WTC11 (cell line): Measurements from ENCODE around the gene GTF3C4. TPM values are rescaled to one million over a fixed set of nuclear protein-coding genes. Genes with fewer than 3 reads are reported as not detected.

ENCODE experiments used
- ATAC-seq: fragments of 200-7000 bp; cut with Tn5 transposase; 2 replicates; pipeline ENCODE4 v1.10.0; 2021; ENCODE audit warnings: mild to moderate bottlenecking, moderate library complexity
- CTCF ChIA-PET: fragments of 300-600 bp; sonication (Branson Sonifier 250); formaldehyde crosslinking; loops from one replicate; lab custom pipeline; 2021; ENCODE audit warnings: antibody characterized with exemption; lab: Charles Lee
- POLR2A ChIA-PET: fragments of 350-600 bp; sonication (Branson Sonifier 250); formaldehyde crosslinking; loops from one replicate; lab custom pipeline; 2021; ENCODE audit warnings: antibody characterized with exemption; lab: Charles Lee
- DNase-seq: peaks from one replicate; pipeline ENCODE4 v3.0.0; 2021; ENCODE audit warnings: low spot score
- H3K27ac Mint-ChIP-seq: 2 replicates; pipeline ENCODE4 v1.8.0; 2021; ENCODE audit warnings: mixed read lengths
- H3K27me3 Mint-ChIP-seq: 2 replicates; pipeline ENCODE4 v1.8.0; 2021; ENCODE audit warnings: low read depth, mild to moderate bottlenecking, moderate library complexity, mixed read lengths
- H3K36me3 Mint-ChIP-seq: 2 replicates; pipeline ENCODE4 v1.8.0; 2021; ENCODE audit warnings: mixed read lengths
- H3K4me1 Mint-ChIP-seq: 2 replicates; pipeline ENCODE4 v1.8.0; 2022; ENCODE audit warnings: mixed read lengths
- H3K4me3 Mint-ChIP-seq: 2 replicates; pipeline ENCODE4 v1.8.0; 2021; ENCODE audit warnings: mild to moderate bottlenecking, moderate library complexity, mixed read lengths
- H3K9me3 Mint-ChIP-seq: 2 replicates; pipeline ENCODE4 v1.8.0; 2021; ENCODE audit warnings: mixed read lengths
- AFF4 ChIP-seq: sonication (generic); formaldehyde crosslinking; IDR thresholded peaks from 2 replicates; pipeline ENCODE4 v1.8.1; 2023; ENCODE audit warnings: mild to moderate bottlenecking, missing genetic modification reagents, borderline replicate concordance
- ATF1 ChIP-seq: sonication (generic); formaldehyde crosslinking; IDR thresholded peaks from 2 replicates; pipeline ENCODE4 v1.8.1; 2023; ENCODE audit warnings: mild to moderate bottlenecking, moderate library complexity, missing genetic modification reagents
- CBFB ChIP-seq: sonication (generic); formaldehyde crosslinking; IDR thresholded peaks from 2 replicates; pipeline ENCODE4 v1.8.1; 2022; ENCODE audit warnings: mild to moderate bottlenecking, low read depth, missing genetic modification reagents
- E2F1 ChIP-seq: sonication (generic); formaldehyde crosslinking; IDR thresholded peaks from 2 replicates; pipeline ENCODE4 v1.8.0; 2022; ENCODE audit warnings: mild to moderate bottlenecking, missing genetic modification reagents
- E2F4 ChIP-seq: sonication (generic); formaldehyde crosslinking; IDR thresholded peaks from 2 replicates; pipeline ENCODE4 v1.8.1; 2022; ENCODE audit warnings: low read depth, mild to moderate bottlenecking, moderate library complexity, missing genetic modification reagents, borderline replicate concordance
- FOXJ3 ChIP-seq: sonication (generic); formaldehyde crosslinking; IDR thresholded peaks from 2 replicates; pipeline ENCODE4 v1.9.0; 2021; ENCODE audit warnings: missing genetic modification reagents, mild to moderate bottlenecking, borderline replicate concordance
- GTF2I ChIP-seq: fragments of 250-450 bp; sonication (Bioruptor Pico); conservative IDR thresholded peaks from 2 replicates; pipeline ENCODE4 v1.4.0; 2021; ENCODE audit warnings: mild to moderate bottlenecking
- HMGXB4 ChIP-seq: sonication (generic); formaldehyde crosslinking; IDR thresholded peaks from 2 replicates; pipeline ENCODE4 v1.8.1; 2023; ENCODE audit warnings: mild to moderate bottlenecking, moderate library complexity, missing genetic modification reagents
- JAZF1 ChIP-seq: fragments of 250-450 bp; sonication (Bioruptor Pico); IDR thresholded peaks from 2 replicates; pipeline ENCODE4 v1.9.0; 2021; ENCODE audit warnings: moderate library complexity, mild to moderate bottlenecking, inconsistent platforms
- KAT7 ChIP-seq: sonication (generic); formaldehyde crosslinking; IDR thresholded peaks from 2 replicates; pipeline ENCODE4 v1.8.1; 2023; ENCODE audit warnings: missing genetic modification reagents, mild to moderate bottlenecking, borderline replicate concordance
- MYBL2 ChIP-seq: sonication (generic); formaldehyde crosslinking; IDR thresholded peaks from 2 replicates; pipeline ENCODE4 v1.8.1; 2023; ENCODE audit warnings: mild to moderate bottlenecking, moderate library complexity, missing genetic modification reagents
- OVOL2 ChIP-seq: fragments of 250-450 bp; sonication (Bioruptor Pico); IDR thresholded peaks from 2 replicates; pipeline ENCODE4 v1.9.0; 2021; ENCODE audit warnings: mild to moderate bottlenecking, borderline replicate concordance
- PRRX2 ChIP-seq: fragments of 250-450 bp; sonication (Bioruptor Pico); IDR thresholded peaks from 2 replicates; pipeline ENCODE4 v1.8.0; 2021; ENCODE audit warnings: mild to moderate bottlenecking
- STAT6 ChIP-seq: sonication (generic); formaldehyde crosslinking; conservative IDR thresholded peaks from 2 replicates; pipeline ENCODE4 v1.8.1; 2023; ENCODE audit warnings: mild to moderate bottlenecking, low read depth, missing genetic modification reagents, moderate library complexity
- USF2 ChIP-seq: sonication (generic); formaldehyde crosslinking; IDR thresholded peaks from 2 replicates; pipeline ENCODE4 v1.8.1; 2023; ENCODE audit warnings: mild to moderate bottlenecking, missing genetic modification reagents, moderate library complexity
- ZNF138 ChIP-seq: sonication (generic); formaldehyde crosslinking; conservative IDR thresholded peaks from 2 replicates; pipeline ENCODE4 v1.8.1; 2022; ENCODE audit warnings: mild to moderate bottlenecking, moderate library complexity, missing genetic modification reagents
- ZNF232 ChIP-seq: sonication (generic); formaldehyde crosslinking; IDR thresholded peaks from 2 replicates; pipeline ENCODE4 v1.8.0; 2022; ENCODE audit warnings: mild to moderate bottlenecking, missing genetic modification reagents
- ZNF317 ChIP-seq: sonication (generic); formaldehyde crosslinking; IDR thresholded peaks from 2 replicates; pipeline ENCODE4 v1.8.1; 2023; ENCODE audit warnings: low read depth, mild to moderate bottlenecking, moderate library complexity, missing genetic modification reagents, borderline replicate concordance
- ZNF416 ChIP-seq: fragments of 250-450 bp; sonication (Bioruptor Pico); IDR thresholded peaks from 2 replicates; pipeline ENCODE4 v1.9.0; 2021; ENCODE audit warnings: mild to moderate bottlenecking, inconsistent platforms
- ZNF671 ChIP-seq: fragments of 250-450 bp; sonication (Bioruptor Pico); IDR thresholded peaks from 2 replicates; pipeline ENCODE4 v1.8.0; 2021; ENCODE audit warnings: mild to moderate bottlenecking
- ZSCAN18 ChIP-seq: fragments of 250-450 bp; sonication (Bioruptor Pico); IDR thresholded peaks from 2 replicates; pipeline ENCODE4 v2.1.2; 2022; ENCODE audit warnings: mild to moderate bottlenecking, moderate library complexity
- total RNA-seq: library from RNA; stranded (reverse); gene quantifications from 3 replicates; pipeline ENCODE4 v1.2.3, GENCODE V29; 2021

The GTF3C4 gene
- total RNA-seq, 1 experiment from 2014 or later: 31.6 TPM

- TF ChIP-seq ZSCAN18: no peak
- TF ChIP-seq CBFB: no peak
- TF ChIP-seq STAT6 (CRISPR knock-in tag): no peak
- no peak for TF ChIP-seq E2F1 (CRISPR knock-in tag)
- no peak for TF ChIP-seq ZNF317 (CRISPR knock-in tag)
- no peak for TF ChIP-seq JAZF1 (CRISPR knock-in tag)
- no peak for TF ChIP-seq ZNF232
- TF ChIP-seq, all 79 proteins: peak for 0
Measured at GRCh38 chr9:132708239-132708638, 38.0 kb downstream of the GTF3C4 start (continued).

GRCh38 chr9:132708769-132709430 is 38.6 kb downstream of the GTF3C4 start:
- ATAC-seq (no peak), DNase-seq (no peak)
- peaks cover 16% of the 10 kb centered on the region for H3K9me3 Mint-ChIP-seq
- H3K27ac Mint-ChIP-seq: no peak overlapping the region
- no peaks in the 10 kb centered on the region for H3K4me1 Mint-ChIP-seq
- peaks cover 12% of the 10 kb centered on the region for H3K27me3 Mint-ChIP-seq
- CTCF ChIA-PET: interaction anchor here (1.1 to 1.4 kb wide), 2 partner anchors 15 to 60 kb away, joined by 3 to 4 read pairs; no protein-coding TSS in a partner anchor
- H3K4me3 Mint-ChIP-seq: no peak overlapping the region
- H3K36me3 Mint-ChIP-seq: no peaks in the 10 kb centered on the region
- POLR2A ChIA-PET: interaction anchor here (0.6 kb wide), 1 partner anchor 1237 kb away, joined by 3 read pairs; no protein-coding TSS in a partner anchor
- TF ChIP-seq FOXJ3 (no peak), E2F4 (CRISPR knock-in tag) (no peak), ZNF416 (CRISPR knock-in tag) (no peak), GTF2I (CRISPR knock-in tag) (no peak), KAT7 (CRISPR knock-in tag) (no peak), ATF1 (no peak), ZNF138 (no peak), ZNF671 (CRISPR knock-in tag) (no peak), USF2 (CRISPR knock-in tag) (no peak), OVOL2 (CRISPR knock-in tag) (no peak), MYBL2 (CRISPR knock-in tag) (no peak), HMGXB4 (no peak), PRRX2 (CRISPR knock-in tag) (no peak), ZSCAN18 (no peak), AFF4 (CRISPR knock-in tag) (no peak)
